Measurements from ENCODE around the gene TMPRSS4.

DNA sequence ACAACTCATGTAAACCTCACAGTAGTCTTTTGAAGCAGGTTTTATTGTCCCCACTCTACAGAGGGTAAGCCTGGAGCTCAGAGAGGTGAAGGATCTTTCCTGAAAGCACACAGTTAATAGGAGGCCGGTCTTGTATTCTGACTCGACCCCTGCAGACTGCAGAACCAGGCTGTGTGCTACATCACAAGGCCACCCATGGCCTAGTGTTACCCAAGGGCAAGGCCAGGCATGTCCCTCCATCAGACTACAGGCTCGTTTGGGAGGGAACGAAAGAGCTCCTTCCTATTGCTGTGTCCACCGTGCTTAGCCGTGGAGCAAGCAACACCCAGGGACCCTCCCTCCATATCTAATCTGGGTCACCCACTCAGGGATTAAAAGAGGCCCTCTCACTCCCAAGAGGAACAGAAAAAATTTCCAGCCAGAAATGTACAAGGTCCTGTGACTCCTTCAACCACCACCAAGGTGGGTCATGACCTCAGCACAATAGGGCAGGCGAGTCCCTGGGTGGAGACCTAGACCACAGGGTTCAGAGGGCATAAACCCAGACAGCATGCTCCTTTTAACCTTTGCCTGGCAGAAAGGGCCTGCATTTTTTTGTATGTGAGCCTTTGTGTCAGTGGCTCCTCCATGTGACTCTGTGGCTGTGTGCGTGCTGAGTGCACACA, 16.2 kb downstream of the TMPRSS4 start:
- TF ChIP-seq, protein P1, sequence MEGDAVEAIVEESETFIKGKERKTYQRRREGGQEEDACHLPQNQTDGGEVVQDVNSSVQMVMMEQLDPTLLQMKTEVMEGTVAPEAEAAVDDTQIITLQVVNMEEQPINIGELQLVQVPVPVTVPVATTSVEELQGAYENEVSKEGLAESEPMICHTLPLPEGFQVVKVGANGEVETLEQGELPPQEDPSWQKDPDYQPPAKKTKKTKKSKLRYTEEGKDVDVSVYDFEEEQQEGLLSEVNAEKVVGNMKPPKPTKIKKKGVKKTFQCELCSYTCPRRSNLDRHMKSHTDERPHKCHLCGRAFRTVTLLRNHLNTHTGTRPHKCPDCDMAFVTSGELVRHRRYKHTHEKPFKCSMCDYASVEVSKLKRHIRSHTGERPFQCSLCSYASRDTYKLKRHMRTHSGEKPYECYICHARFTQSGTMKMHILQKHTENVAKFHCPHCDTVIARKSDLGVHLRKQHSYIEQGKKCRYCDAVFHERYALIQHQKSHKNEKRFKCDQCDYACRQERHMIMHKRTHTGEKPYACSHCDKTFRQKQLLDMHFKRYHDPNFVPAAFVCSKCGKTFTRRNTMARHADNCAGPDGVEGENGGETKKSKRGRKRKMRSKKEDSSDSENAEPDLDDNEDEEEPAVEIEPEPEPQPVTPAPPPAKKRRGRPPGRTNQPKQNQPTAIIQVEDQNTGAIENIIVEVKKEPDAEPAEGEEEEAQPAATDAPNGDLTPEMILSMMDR (IDR thresholded peaks at IDR 0.05) = no peak
- TF ChIP-seq POLR2A (IDR thresholded peaks at IDR 0.05) = no peak

All from testis (tissue), 2 donors.